H9 (cell line): ENCODE results near the gene ADGRB3. TPM values are rescaled to one million over a fixed set of nuclear protein-coding genes. Genes with fewer than 3 reads are reported as not detected.
A peak's percentile ranks its signal among the peaks of the same experiment; 100 is the strongest.

ENCODE experiments used
- DNase-seq: peaks from one replicate; pipeline ENCODE4 v3.0.0-alpha.2; 2017
- H2AFZ ChIP-seq: one replicate; pipeline ENCODE4 v1.6.1; 2013; ENCODE audit warnings: mild to moderate bottlenecking, low read length, control low read depth, moderate library complexity
- H2AK5ac ChIP-seq: 2 replicates; pipeline ENCODE4 v1.6.1; 2013; ENCODE audit warnings: low read length, control low read depth, mixed read lengths; ENCODE audit not compliant: insufficient read length
- H2BK120ac ChIP-seq: one replicate; pipeline ENCODE4 v1.6.1; 2013; ENCODE audit warnings: low read depth, mild to moderate bottlenecking, low read length, control low read depth, inconsistent platforms; ENCODE audit not compliant: poor library complexity, severe bottlenecking
- H2BK12ac ChIP-seq: 2 replicates; pipeline ENCODE4 v1.6.1; 2013; ENCODE audit warnings: low read length, control low read depth, mixed read lengths, low read depth; ENCODE audit not compliant: insufficient read length
- H2BK15ac ChIP-seq: 2 replicates; pipeline ENCODE4 v1.6.1; 2013; ENCODE audit warnings: low read depth, low read length, control low read depth
- H2BK20ac ChIP-seq: one replicate; pipeline ENCODE4 v1.6.1; 2013; ENCODE audit warnings: low read depth, mild to moderate bottlenecking, low read length, control low read depth, inconsistent platforms; ENCODE audit not compliant: poor library complexity, severe bottlenecking
- H2BK5ac ChIP-seq: 2 replicates; pipeline ENCODE4 v1.6.1; 2013; ENCODE audit warnings: low read length, control low read depth, mixed read lengths; ENCODE audit not compliant: insufficient read length
- H3K14ac ChIP-seq: 2 replicates; pipeline ENCODE4 v1.6.1; 2013; ENCODE audit warnings: low read length, control low read depth; ENCODE audit not compliant: insufficient read depth
- H3K18ac ChIP-seq: 2 replicates; pipeline ENCODE4 v1.6.1; 2013; ENCODE audit warnings: low read depth, mild to moderate bottlenecking, mixed read lengths, low read length, control low read depth; ENCODE audit not compliant: insufficient read length
- H3K23ac ChIP-seq: 2 replicates; pipeline ENCODE4 v1.6.1; 2013; ENCODE audit warnings: low read length, control low read depth, mixed read lengths, low read depth; ENCODE audit not compliant: insufficient read length
- H3K23me2 ChIP-seq: 2 replicates; pipeline ENCODE4 v1.6.1; 2013; ENCODE audit warnings: low read depth, mild to moderate bottlenecking, mixed read lengths, low read length, control low read depth; ENCODE audit not compliant: insufficient read length, poor library complexity, severe bottlenecking
- H3K27ac ChIP-seq: 2 replicates; pipeline ENCODE4 v1.5.1; 2013; ENCODE audit warnings: low read length, control low read depth, mixed read lengths, low read depth; ENCODE audit not compliant: insufficient read length
- H3K27me3 ChIP-seq: 2 replicates; pipeline ENCODE4 v1.6.1; 2013; ENCODE audit warnings: low read length, control low read depth, inconsistent platforms; ENCODE audit not compliant: insufficient read depth
- H3K4ac ChIP-seq: 2 replicates; pipeline ENCODE4 v1.6.1; 2013; ENCODE audit warnings: low read depth, mild to moderate bottlenecking, control low read depth, inconsistent platforms, low read length, moderate library complexity
- H3K4me1 ChIP-seq: 2 replicates; pipeline ENCODE4 v1.6.1; 2013; ENCODE audit warnings: low read length, control low read depth, inconsistent platforms; ENCODE audit not compliant: insufficient read depth
- H3K4me2 ChIP-seq: 2 replicates; pipeline ENCODE4 v1.6.1; 2013; ENCODE audit warnings: low read length, control low read depth, mixed read lengths; ENCODE audit not compliant: insufficient read length, insufficient read depth
- H3K56ac ChIP-seq: 2 replicates; pipeline ENCODE4 v1.6.1; 2013; ENCODE audit warnings: low read depth, mild to moderate bottlenecking, mixed read lengths, low read length, control low read depth; ENCODE audit not compliant: insufficient read length
- H3K79me1 ChIP-seq: 2 replicates; pipeline ENCODE4 v1.6.1; 2013; ENCODE audit warnings: low read depth, mild to moderate bottlenecking, moderate library complexity, low read length, control low read depth, inconsistent platforms; ENCODE audit not compliant: insufficient read depth, poor library complexity, severe bottlenecking
- H3K79me2 ChIP-seq: 2 replicates; pipeline ENCODE4 v1.6.1; 2013; ENCODE audit warnings: low read length, control low read depth, inconsistent platforms; ENCODE audit not compliant: insufficient read depth
- H3K9ac ChIP-seq: 2 replicates; pipeline ENCODE4 v1.6.1; 2013; ENCODE audit warnings: low read length, control low read depth, mixed read lengths; ENCODE audit not compliant: insufficient read length; ENCODE audit errors: extremely low read depth
- H3K9me3 ChIP-seq: one replicate; pipeline ENCODE4 v1.6.1; 2013; ENCODE audit warnings: low read depth, low read length, inconsistent platforms; ENCODE audit not compliant: control insufficient read depth
- H3T11ph ChIP-seq: one replicate; pipeline ENCODE4 v1.6.1; 2013; ENCODE audit warnings: mild to moderate bottlenecking, low read length, control low read depth, inconsistent platforms
- H4K20me1 ChIP-seq: one replicate; pipeline ENCODE4 v1.6.1; 2013; ENCODE audit not compliant: control insufficient read depth, insufficient read length, insufficient read depth
- H4K5ac ChIP-seq: 2 replicates; pipeline ENCODE4 v1.6.1; 2013; ENCODE audit warnings: low read depth, mild to moderate bottlenecking, mixed read lengths, low read length, control low read depth; ENCODE audit not compliant: insufficient read length
- H4K8ac ChIP-seq: replicated peaks from 2 replicates; pipeline ENCODE4 v1.6.1; 2013; ENCODE audit warnings: low read length, control low read depth, mixed read lengths, low read depth; ENCODE audit not compliant: insufficient read length
- H4K91ac ChIP-seq: 2 replicates; pipeline ENCODE4 v1.6.1; 2013; ENCODE audit warnings: low read depth, mild to moderate bottlenecking, moderate library complexity, mixed read lengths, low read length, control low read depth; ENCODE audit not compliant: insufficient read length
- H3K27ac Mint-ChIP-seq, 3 experiments: 2 replicates in 2 of 3; 3 replicates in 1 of 3; pipeline ENCODE4 v1.8.0; 2020 to 2021; ENCODE audit warnings: mixed read lengths in 3 of 3, mild to moderate bottlenecking in 1 of 3, moderate library complexity in 1 of 3
- H3K27me3 Mint-ChIP-seq: 2 replicates; pipeline ENCODE4 v1.8.0; 2021; ENCODE audit warnings: low read depth, mild to moderate bottlenecking, moderate library complexity, mixed read lengths
- H3K36me3 Mint-ChIP-seq, 3 experiments: 2 replicates in 2 of 3; 3 replicates in 1 of 3; pipeline ENCODE4 v1.8.0; 2020 to 2021; ENCODE audit warnings: low read depth in 3 of 3, mixed read lengths in 3 of 3; ENCODE audit not compliant: insufficient read depth in 1 of 3
- H3K4me1 Mint-ChIP-seq, 2 experiments: 2 replicates each; pipeline ENCODE4 v1.8.0; 2020; ENCODE audit warnings: mixed read lengths in 2 of 2
- H3K4me3 Mint-ChIP-seq, 2 experiments: 2 replicates in 1 of 2; 3 replicates in 1 of 2; pipeline ENCODE4 v1.8.0; 2020 to 2021; ENCODE audit warnings: mild to moderate bottlenecking in 2 of 2, mixed read lengths in 2 of 2, moderate library complexity in 1 of 2
- H3K9me3 Mint-ChIP-seq, 2 experiments: 2 replicates in 1 of 2; 3 replicates in 1 of 2; pipeline ENCODE4 v1.8.0; 2020; ENCODE audit warnings: mild to moderate bottlenecking in 2 of 2, mixed read lengths in 2 of 2, moderate library complexity in 1 of 2
- WGBS: extraction: QIAGEN DNeasy Blood & Tissue Kit; methylation state at CpG from one replicate; pipeline ENCODE4 v1.1.7; 2013; ENCODE audit warnings: missing lambda C conversion rate, low lambda C conversion rate, mixed read lengths; ENCODE audit not compliant: insufficient read length; ENCODE audit errors: extremely low coverage; 5-methylcytosine and 5-hydroxymethylcytosine counted together
- total RNA-seq: library from RNA; stranded (reverse); gene quantifications from 2 replicates; pipeline ENCODE4 v1.2.1, GENCODE V29; 2021
- TF ChIP-seq, protein P1 (sequence below): fragments of 200-600 bp; sonication (generic); conservative IDR thresholded peaks from 3 replicates; pipeline ENCODE4 v1.8.0; 2021; ENCODE audit warnings: antibody characterized with exemption, mild to moderate bottlenecking

The ADGRB3 gene
- total RNA-seq, 1 experiment from 2014 or later, result 0.37 TPM

DNA sequence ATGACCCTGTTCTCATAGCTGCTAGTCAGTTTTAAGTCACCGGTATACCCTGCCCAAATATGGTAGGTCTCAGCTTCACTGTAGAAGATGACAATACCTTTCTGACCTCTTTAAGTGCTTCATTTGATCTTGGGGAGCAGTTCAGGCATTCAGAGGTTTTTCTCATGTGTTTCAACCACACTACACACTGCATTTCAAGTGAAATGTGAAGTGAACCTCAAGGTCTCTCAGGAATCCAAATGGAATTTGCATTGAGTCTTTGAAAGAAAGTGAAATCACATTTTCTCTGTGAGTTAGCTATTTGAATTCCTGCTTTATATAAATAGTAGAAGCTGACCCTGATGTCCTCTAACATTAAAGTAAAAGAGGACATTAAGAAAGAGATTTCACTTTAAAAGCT, 461.6 kb downstream of the ADGRB3 start:
- Histone ChIP-seq H2BK15ac (no peak overlapping the region), H3K9me3 (no peaks in the 10 kb centered on the region), H3K18ac (no peak overlapping the region), H3T11ph (peak overlapping the region; percentile 83), H3K27me3 (no peaks in the 10 kb centered on the region), H3K79me2 (no peaks in the 10 kb centered on the region), H3K79me1 (no peaks in the 10 kb centered on the region), H2BK20ac (no peak overlapping the region), H2AFZ (no peak overlapping the region), H3K56ac (no peak overlapping the region), H3K4me1 (no peaks in the 10 kb centered on the region; the same call in 1 of the 2 replicates), H4K91ac (no peak overlapping the region), H4K20me1 (no peaks in the 10 kb centered on the region), H3K4me2 (no peak overlapping the region), H4K5ac (no peak overlapping the region), H3K23ac (no peak overlapping the region), H3K4ac (no peak overlapping the region), H3K9ac (no peak overlapping the region), H4K8ac (no peak overlapping the region), H2BK12ac (no peak overlapping the region), H3K27ac (no peak overlapping the region), H2BK120ac (no peak overlapping the region), H3K14ac (no peak overlapping the region; the same call in 1 of the 2 replicates), H3K23me2 (no peaks in the 10 kb centered on the region), H2AK5ac (no peak overlapping the region), H2BK5ac (no peak overlapping the region)
- no peak overlapping the region for H3K4me3 Mint-ChIP-seq
- no peaks in the 10 kb centered on the region for H3K9me3 Mint-ChIP-seq
- TF ChIP-seq, protein P1, sequence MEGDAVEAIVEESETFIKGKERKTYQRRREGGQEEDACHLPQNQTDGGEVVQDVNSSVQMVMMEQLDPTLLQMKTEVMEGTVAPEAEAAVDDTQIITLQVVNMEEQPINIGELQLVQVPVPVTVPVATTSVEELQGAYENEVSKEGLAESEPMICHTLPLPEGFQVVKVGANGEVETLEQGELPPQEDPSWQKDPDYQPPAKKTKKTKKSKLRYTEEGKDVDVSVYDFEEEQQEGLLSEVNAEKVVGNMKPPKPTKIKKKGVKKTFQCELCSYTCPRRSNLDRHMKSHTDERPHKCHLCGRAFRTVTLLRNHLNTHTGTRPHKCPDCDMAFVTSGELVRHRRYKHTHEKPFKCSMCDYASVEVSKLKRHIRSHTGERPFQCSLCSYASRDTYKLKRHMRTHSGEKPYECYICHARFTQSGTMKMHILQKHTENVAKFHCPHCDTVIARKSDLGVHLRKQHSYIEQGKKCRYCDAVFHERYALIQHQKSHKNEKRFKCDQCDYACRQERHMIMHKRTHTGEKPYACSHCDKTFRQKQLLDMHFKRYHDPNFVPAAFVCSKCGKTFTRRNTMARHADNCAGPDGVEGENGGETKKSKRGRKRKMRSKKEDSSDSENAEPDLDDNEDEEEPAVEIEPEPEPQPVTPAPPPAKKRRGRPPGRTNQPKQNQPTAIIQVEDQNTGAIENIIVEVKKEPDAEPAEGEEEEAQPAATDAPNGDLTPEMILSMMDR, result no peak
- DNase-seq, result no peak
- WGBS, result no CpG with 5 or more reads among the region's 1 CpG
- no peak overlapping the region for H3K27ac Mint-ChIP-seq
- peaks cover 0 to 9% of the 10 kb centered on the region in 2 experiments; a peak in 2 of 4 replicates for H3K4me1 Mint-ChIP-seq
- no peaks in the 10 kb centered on the region for H3K27me3 Mint-ChIP-seq
- H3K36me3 Mint-ChIP-seq, result no peaks in the 10 kb centered on the region
